Measurements from ENCODE around the gene FNDC3B.

GRCh38 chr3:172313671-172314070 lies 274.3 kb downstream of the FNDC3B start:
- TF ChIP-seq CTCF (IDR thresholded peaks at IDR 0.05) (no peak), POLR2AphosphoS5 (IDR thresholded peaks at IDR 0.05; ENCODE audit: low read depth, low read length) (no peak), REST (IDR thresholded peaks at IDR 0.05; ENCODE audit: insufficient read depth in 1 of 2, low read depth in 2 of 2, low read length in 1 of 2) (no peak), SIN3A (IDR thresholded peaks at IDR 0.05; ENCODE audit: borderline replicate concordance, insufficient read depth, low read depth, low read length) (no peak), TCF7L2 (IDR thresholded peaks at IDR 0.05; ENCODE audit: low read depth, low read length) (no peak)
